H9 (cell line): Measurements from ENCODE around the gene KCNG2. TPM values are rescaled to one million over a fixed set of nuclear protein-coding genes. Genes with fewer than 3 reads are reported as not detected.

ENCODE experiments used
- DNase-seq: peaks from one replicate; pipeline ENCODE4 v3.0.0-alpha.2; 2017
- H2AFZ ChIP-seq: one replicate; pipeline ENCODE4 v1.6.1; 2013; ENCODE audit warnings: mild to moderate bottlenecking, low read length, control low read depth, moderate library complexity
- H2AK5ac ChIP-seq: 2 replicates; pipeline ENCODE4 v1.6.1; 2013; ENCODE audit warnings: low read length, control low read depth, mixed read lengths; ENCODE audit not compliant: insufficient read length
- H2BK120ac ChIP-seq: one replicate; pipeline ENCODE4 v1.6.1; 2013; ENCODE audit warnings: low read depth, mild to moderate bottlenecking, low read length, control low read depth, inconsistent platforms; ENCODE audit not compliant: poor library complexity, severe bottlenecking
- H2BK12ac ChIP-seq: 2 replicates; pipeline ENCODE4 v1.6.1; 2013; ENCODE audit warnings: low read length, control low read depth, mixed read lengths, low read depth; ENCODE audit not compliant: insufficient read length
- H2BK15ac ChIP-seq: 2 replicates; pipeline ENCODE4 v1.6.1; 2013; ENCODE audit warnings: low read depth, low read length, control low read depth
- H2BK20ac ChIP-seq: one replicate; pipeline ENCODE4 v1.6.1; 2013; ENCODE audit warnings: low read depth, mild to moderate bottlenecking, low read length, control low read depth, inconsistent platforms; ENCODE audit not compliant: poor library complexity, severe bottlenecking
- H2BK5ac ChIP-seq: 2 replicates; pipeline ENCODE4 v1.6.1; 2013; ENCODE audit warnings: low read length, control low read depth, mixed read lengths; ENCODE audit not compliant: insufficient read length
- H3K14ac ChIP-seq: 2 replicates; pipeline ENCODE4 v1.6.1; 2013; ENCODE audit warnings: low read length, control low read depth; ENCODE audit not compliant: insufficient read depth
- H3K18ac ChIP-seq: 2 replicates; pipeline ENCODE4 v1.6.1; 2013; ENCODE audit warnings: low read depth, mild to moderate bottlenecking, mixed read lengths, low read length, control low read depth; ENCODE audit not compliant: insufficient read length
- H3K23ac ChIP-seq: 2 replicates; pipeline ENCODE4 v1.6.1; 2013; ENCODE audit warnings: low read length, control low read depth, mixed read lengths, low read depth; ENCODE audit not compliant: insufficient read length
- H3K23me2 ChIP-seq: 2 replicates; pipeline ENCODE4 v1.6.1; 2013; ENCODE audit warnings: low read depth, mild to moderate bottlenecking, mixed read lengths, low read length, control low read depth; ENCODE audit not compliant: insufficient read length, poor library complexity, severe bottlenecking
- H3K27ac ChIP-seq: 2 replicates; pipeline ENCODE4 v1.5.1; 2013; ENCODE audit warnings: low read length, control low read depth, mixed read lengths, low read depth; ENCODE audit not compliant: insufficient read length
- H3K27me3 ChIP-seq: 2 replicates; pipeline ENCODE4 v1.6.1; 2013; ENCODE audit warnings: low read length, control low read depth, inconsistent platforms; ENCODE audit not compliant: insufficient read depth
- H3K4ac ChIP-seq: 2 replicates; pipeline ENCODE4 v1.6.1; 2013; ENCODE audit warnings: low read depth, mild to moderate bottlenecking, control low read depth, inconsistent platforms, low read length, moderate library complexity
- H3K4me1 ChIP-seq: 2 replicates; pipeline ENCODE4 v1.6.1; 2013; ENCODE audit warnings: low read length, control low read depth, inconsistent platforms; ENCODE audit not compliant: insufficient read depth
- H3K4me2 ChIP-seq: 2 replicates; pipeline ENCODE4 v1.6.1; 2013; ENCODE audit warnings: low read length, control low read depth, mixed read lengths; ENCODE audit not compliant: insufficient read length, insufficient read depth
- H3K56ac ChIP-seq: 2 replicates; pipeline ENCODE4 v1.6.1; 2013; ENCODE audit warnings: low read depth, mild to moderate bottlenecking, mixed read lengths, low read length, control low read depth; ENCODE audit not compliant: insufficient read length
- H3K79me1 ChIP-seq: 2 replicates; pipeline ENCODE4 v1.6.1; 2013; ENCODE audit warnings: low read depth, mild to moderate bottlenecking, moderate library complexity, low read length, control low read depth, inconsistent platforms; ENCODE audit not compliant: insufficient read depth, poor library complexity, severe bottlenecking
- H3K79me2 ChIP-seq: 2 replicates; pipeline ENCODE4 v1.6.1; 2013; ENCODE audit warnings: low read length, control low read depth, inconsistent platforms; ENCODE audit not compliant: insufficient read depth
- H3K9ac ChIP-seq: 2 replicates; pipeline ENCODE4 v1.6.1; 2013; ENCODE audit warnings: low read length, control low read depth, mixed read lengths; ENCODE audit not compliant: insufficient read length; ENCODE audit errors: extremely low read depth
- H3K9me3 ChIP-seq: one replicate; pipeline ENCODE4 v1.6.1; 2013; ENCODE audit warnings: low read depth, low read length, inconsistent platforms; ENCODE audit not compliant: control insufficient read depth
- H3T11ph ChIP-seq: one replicate; pipeline ENCODE4 v1.6.1; 2013; ENCODE audit warnings: mild to moderate bottlenecking, low read length, control low read depth, inconsistent platforms
- H4K20me1 ChIP-seq: one replicate; pipeline ENCODE4 v1.6.1; 2013; ENCODE audit not compliant: control insufficient read depth, insufficient read length, insufficient read depth
- H4K5ac ChIP-seq: 2 replicates; pipeline ENCODE4 v1.6.1; 2013; ENCODE audit warnings: low read depth, mild to moderate bottlenecking, mixed read lengths, low read length, control low read depth; ENCODE audit not compliant: insufficient read length
- H4K8ac ChIP-seq: replicated peaks from 2 replicates; pipeline ENCODE4 v1.6.1; 2013; ENCODE audit warnings: low read length, control low read depth, mixed read lengths, low read depth; ENCODE audit not compliant: insufficient read length
- H4K91ac ChIP-seq: 2 replicates; pipeline ENCODE4 v1.6.1; 2013; ENCODE audit warnings: low read depth, mild to moderate bottlenecking, moderate library complexity, mixed read lengths, low read length, control low read depth; ENCODE audit not compliant: insufficient read length
- H3K27ac Mint-ChIP-seq, 3 experiments: 2 replicates in 2 of 3; 3 replicates in 1 of 3; pipeline ENCODE4 v1.8.0; 2020 to 2021; ENCODE audit warnings: mixed read lengths in 3 of 3, mild to moderate bottlenecking in 1 of 3, moderate library complexity in 1 of 3
- H3K27me3 Mint-ChIP-seq: 2 replicates; pipeline ENCODE4 v1.8.0; 2021; ENCODE audit warnings: low read depth, mild to moderate bottlenecking, moderate library complexity, mixed read lengths
- H3K36me3 Mint-ChIP-seq, 3 experiments: 2 replicates in 2 of 3; 3 replicates in 1 of 3; pipeline ENCODE4 v1.8.0; 2020 to 2021; ENCODE audit warnings: low read depth in 3 of 3, mixed read lengths in 3 of 3; ENCODE audit not compliant: insufficient read depth in 1 of 3
- H3K4me1 Mint-ChIP-seq, 2 experiments: 2 replicates each; pipeline ENCODE4 v1.8.0; 2020; ENCODE audit warnings: mixed read lengths in 2 of 2
- H3K4me3 Mint-ChIP-seq, 2 experiments: 2 replicates in 1 of 2; 3 replicates in 1 of 2; pipeline ENCODE4 v1.8.0; 2020 to 2021; ENCODE audit warnings: mild to moderate bottlenecking in 2 of 2, mixed read lengths in 2 of 2, moderate library complexity in 1 of 2
- H3K9me3 Mint-ChIP-seq, 2 experiments: 2 replicates in 1 of 2; 3 replicates in 1 of 2; pipeline ENCODE4 v1.8.0; 2020; ENCODE audit warnings: mild to moderate bottlenecking in 2 of 2, mixed read lengths in 2 of 2, moderate library complexity in 1 of 2
- WGBS: extraction: QIAGEN DNeasy Blood & Tissue Kit; methylation state at CpG from one replicate; pipeline ENCODE4 v1.1.7; 2013; ENCODE audit warnings: missing lambda C conversion rate, low lambda C conversion rate, mixed read lengths; ENCODE audit not compliant: insufficient read length; ENCODE audit errors: extremely low coverage; 5-methylcytosine and 5-hydroxymethylcytosine counted together
- total RNA-seq: library from RNA; stranded (reverse); gene quantifications from 2 replicates; pipeline ENCODE4 v1.2.1, GENCODE V29; 2021
- TF ChIP-seq, protein P1 (sequence below): fragments of 200-600 bp; sonication (generic); conservative IDR thresholded peaks from 3 replicates; pipeline ENCODE4 v1.8.0; 2021; ENCODE audit warnings: antibody characterized with exemption, mild to moderate bottlenecking

The KCNG2 gene
- total RNA-seq, 1 experiment from 2014 or later: 0.15 TPM

GRCh38 chr18:79850731-79851130 is 53.0 kb downstream of the KCNG2 start:
- Histone ChIP-seq H2AFZ (no peak overlapping the region), H3K9me3 (no peaks in the 10 kb centered on the region), H4K91ac (no peak overlapping the region), H2BK5ac (no peak overlapping the region), H3K4ac (no peak overlapping the region), H3K56ac (no peak overlapping the region), H3K4me1 (no peaks in the 10 kb centered on the region), H3K9ac (no peak overlapping the region), H2BK15ac (no peak overlapping the region), H3K4me2 (no peak overlapping the region), H3K23ac (no peak overlapping the region), H2BK12ac (no peak overlapping the region), H3K27ac (no peak overlapping the region), H3K79me2 (no peaks in the 10 kb centered on the region), H4K8ac (no peak overlapping the region), H3T11ph (no peak overlapping the region), H3K27me3 (no peaks in the 10 kb centered on the region), H3K79me1 (no peaks in the 10 kb centered on the region), H3K23me2 (no peaks in the 10 kb centered on the region), H3K18ac (no peak overlapping the region), H4K5ac (no peak overlapping the region), H2BK20ac (no peak overlapping the region), H2AK5ac (no peak overlapping the region), H3K14ac (no peak overlapping the region), H2BK120ac (no peak overlapping the region), H4K20me1 (no peaks in the 10 kb centered on the region)
- Mint-ChIP-seq H3K4me1 (no peaks in the 10 kb centered on the region), H3K9me3 (no peaks in the 10 kb centered on the region), H3K27ac (no peak overlapping the region), H3K27me3 (peaks cover 8% of the 10 kb centered on the region), H3K4me3 (no peak overlapping the region), H3K36me3 (no peaks in the 10 kb centered on the region)
- no CpG with 5 or more reads among the region's 16 CpGs for WGBS
- DNase-seq: no peak
- TF ChIP-seq, protein P1, sequence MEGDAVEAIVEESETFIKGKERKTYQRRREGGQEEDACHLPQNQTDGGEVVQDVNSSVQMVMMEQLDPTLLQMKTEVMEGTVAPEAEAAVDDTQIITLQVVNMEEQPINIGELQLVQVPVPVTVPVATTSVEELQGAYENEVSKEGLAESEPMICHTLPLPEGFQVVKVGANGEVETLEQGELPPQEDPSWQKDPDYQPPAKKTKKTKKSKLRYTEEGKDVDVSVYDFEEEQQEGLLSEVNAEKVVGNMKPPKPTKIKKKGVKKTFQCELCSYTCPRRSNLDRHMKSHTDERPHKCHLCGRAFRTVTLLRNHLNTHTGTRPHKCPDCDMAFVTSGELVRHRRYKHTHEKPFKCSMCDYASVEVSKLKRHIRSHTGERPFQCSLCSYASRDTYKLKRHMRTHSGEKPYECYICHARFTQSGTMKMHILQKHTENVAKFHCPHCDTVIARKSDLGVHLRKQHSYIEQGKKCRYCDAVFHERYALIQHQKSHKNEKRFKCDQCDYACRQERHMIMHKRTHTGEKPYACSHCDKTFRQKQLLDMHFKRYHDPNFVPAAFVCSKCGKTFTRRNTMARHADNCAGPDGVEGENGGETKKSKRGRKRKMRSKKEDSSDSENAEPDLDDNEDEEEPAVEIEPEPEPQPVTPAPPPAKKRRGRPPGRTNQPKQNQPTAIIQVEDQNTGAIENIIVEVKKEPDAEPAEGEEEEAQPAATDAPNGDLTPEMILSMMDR: no peak
